Measurements from ENCODE around the gene SFMBT2. TPM values are rescaled to one million over a fixed set of nuclear protein-coding genes. Genes with fewer than 3 reads are reported as not detected.
"Not testable (repeated sequence)": the region's sequence is repeated elsewhere in the genome, so short reads cannot be mapped to it uniquely, and the experiment has no call there.

Gene SFMBT2
- total RNA-seq, 1 donor from 2014 or later, result 52.0 TPM

DNA sequence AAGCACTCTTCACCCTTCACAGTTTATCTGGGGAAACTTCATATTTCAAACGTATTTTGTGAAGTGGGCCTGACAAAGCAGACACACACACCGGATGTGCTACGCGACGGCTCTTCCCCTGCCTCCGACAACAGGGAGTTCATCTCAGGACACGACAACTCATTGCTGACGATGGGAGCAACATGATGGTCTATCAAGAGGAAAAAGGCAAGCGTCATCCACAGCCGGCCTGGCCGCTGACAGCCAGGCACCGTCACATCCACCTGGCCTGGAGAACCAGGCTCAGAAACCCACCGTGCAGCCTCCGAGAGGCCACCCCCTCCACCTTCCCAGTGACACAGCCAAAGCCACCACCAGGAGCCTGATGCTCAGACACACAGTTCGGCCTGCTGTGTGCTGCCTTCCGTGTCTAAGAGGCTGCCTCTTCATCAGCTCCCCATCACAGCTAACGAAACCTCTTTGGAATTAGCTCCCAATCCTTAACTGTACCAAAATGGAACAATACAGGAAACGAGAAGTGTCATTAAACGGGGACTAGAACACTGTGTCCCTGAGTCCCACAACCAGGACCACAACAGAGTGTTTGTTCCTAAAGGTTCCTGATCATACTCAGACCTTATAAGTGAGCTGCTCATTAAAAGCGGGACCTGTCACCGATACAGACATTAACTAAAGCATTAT is 76.7 kb downstream of the SFMBT2 start:
- intact Hi-C loops (cut with micrococcal nuclease), result no loop called here

DNA sequence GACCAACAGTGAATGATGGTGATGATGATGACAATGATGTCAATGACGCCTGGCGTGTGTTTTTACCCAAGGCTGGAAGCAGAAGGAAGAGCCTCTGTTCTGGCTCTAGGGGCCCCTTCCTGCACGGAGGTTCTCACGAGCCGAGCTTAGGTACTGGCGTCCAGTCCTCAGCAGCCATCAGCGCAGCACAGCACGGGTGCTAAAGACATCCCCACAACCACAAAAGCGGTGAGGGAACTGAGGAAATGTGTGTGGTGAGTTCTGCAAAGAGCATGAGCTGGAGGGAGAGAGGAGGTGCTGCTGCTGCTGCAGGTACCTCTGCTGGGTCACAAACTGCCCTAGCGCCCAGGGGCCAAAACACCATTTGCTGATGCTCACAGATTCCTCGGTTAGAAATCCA is 81.6 kb downstream of the SFMBT2 start:
- intact Hi-C loops (cut with micrococcal nuclease), result no loop called here

DNA sequence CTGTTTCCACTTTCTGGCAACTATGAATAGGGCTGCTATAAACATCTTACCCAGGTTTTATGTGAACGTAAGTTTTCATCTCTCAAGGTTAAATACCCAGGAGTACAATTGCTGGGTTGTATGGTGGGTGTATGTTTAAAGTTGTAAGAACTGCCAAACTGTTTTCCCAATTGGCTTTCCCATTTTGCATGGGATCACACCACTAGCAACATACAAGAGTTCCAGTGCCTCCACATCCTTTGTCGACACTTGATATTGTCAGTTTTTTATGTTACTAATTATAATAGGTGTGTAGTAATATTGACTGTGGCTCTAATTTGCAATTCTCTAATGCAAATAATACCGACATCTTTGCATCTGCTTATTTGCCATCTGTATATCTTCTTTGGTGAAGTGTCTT is 82.9 kb downstream of the SFMBT2 start:
- intact Hi-C loops (cut with micrococcal nuclease), result no loop called here

DNA sequence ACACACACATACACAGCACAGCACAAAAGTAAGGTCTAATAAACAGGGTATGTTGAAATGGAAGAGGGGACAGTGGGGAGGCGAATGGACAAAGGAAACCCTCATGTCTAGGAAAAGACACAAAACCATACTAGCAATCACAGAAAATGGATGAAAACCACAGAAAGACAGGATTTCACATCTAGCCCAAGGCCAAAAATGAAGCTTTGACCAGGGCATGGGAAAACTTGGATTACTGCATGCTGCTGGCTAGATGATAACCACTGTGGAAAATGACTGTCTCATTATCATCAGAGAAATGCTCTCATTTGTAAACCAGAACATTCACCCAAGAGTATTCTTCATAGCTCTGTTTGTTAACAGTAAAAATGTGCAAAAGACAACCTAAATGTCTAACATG is 88.2 kb downstream of the SFMBT2 start:
- intact Hi-C loops (cut with micrococcal nuclease), result loop anchor here (1.0 kb wide), 1 partner anchor 38 kb away; no protein-coding TSS in a partner anchor

DNA sequence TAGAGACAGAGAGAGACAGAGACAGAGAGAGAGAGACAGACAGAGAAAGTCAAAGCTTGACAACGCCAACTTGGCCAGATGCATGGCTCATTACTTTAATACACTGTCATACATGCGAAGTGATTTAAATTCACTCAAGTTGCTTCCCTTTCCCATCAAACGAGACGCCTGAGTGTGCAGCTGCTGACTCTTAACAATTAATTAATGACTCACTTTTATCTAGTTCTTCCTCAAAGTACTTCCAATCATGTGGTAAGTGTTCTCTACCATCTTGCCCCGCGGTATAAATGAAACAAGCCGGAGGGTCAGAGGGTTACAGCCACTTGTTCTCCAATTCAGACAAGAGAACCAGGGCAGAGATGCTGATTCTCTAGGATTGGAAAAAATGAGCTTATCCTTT is 90.8 kb downstream of the SFMBT2 start:
- intact Hi-C loops (cut with micrococcal nuclease), result no loop called here

DNA sequence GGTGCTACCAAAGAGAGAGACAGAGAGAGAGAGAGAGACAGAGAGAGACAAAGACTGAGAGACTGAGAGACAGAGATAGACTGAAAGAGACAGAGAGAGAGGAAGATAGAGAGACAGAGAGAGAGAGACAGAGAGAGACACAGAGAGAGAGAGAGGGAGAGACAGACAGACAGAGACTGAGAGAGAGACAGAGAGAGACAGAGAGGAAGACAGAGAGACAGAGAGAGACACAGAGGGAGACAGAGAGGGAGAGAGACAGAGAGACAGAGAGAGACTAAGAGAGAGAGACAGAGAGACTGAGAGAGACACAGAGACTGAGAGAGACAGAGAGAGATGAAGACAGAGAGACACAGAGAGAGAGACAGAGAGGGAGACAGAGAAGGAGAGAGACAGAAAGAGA is 91.2 kb downstream of the SFMBT2 start:
- intact Hi-C loops (cut with micrococcal nuclease), result no loop called here

- intact Hi-C loops (cut with micrococcal nuclease), result no loop called here
These were observed 92.0 kb downstream of the SFMBT2 start for GRCh38 chr10:7318836-7319235.

GRCh38 chr10:7317786-7318446 is 92.9 kb downstream of the SFMBT2 start:
- intact Hi-C loops (cut with micrococcal nuclease), result no loop called here

- intact Hi-C loops (cut with micrococcal nuclease), result no loop called here
These were observed 94.0 kb downstream of the SFMBT2 start for GRCh38 chr10:7316839-7317238.

DNA sequence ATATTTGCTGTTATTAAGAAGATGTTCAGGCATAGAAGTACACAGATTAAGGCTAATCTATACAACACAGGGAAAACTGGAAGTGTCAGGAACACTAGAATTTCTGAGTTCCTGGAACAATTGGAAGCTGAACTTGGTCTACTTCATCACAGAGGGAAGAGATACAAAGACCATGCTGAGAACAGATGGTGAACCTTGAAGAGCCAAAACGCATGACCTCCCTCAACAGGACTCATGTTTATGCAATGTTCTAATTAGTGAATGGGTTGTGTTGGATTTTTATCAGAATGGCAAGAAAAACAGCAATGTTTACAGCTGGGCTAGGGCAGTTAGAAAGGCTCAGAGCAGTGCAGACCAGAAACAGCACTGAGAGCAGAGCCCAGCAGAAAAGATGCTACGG is 94.9 kb downstream of the SFMBT2 start:
- intact Hi-C loops (cut with micrococcal nuclease), result no loop called here

GRCh38 chr10:7314170-7314569 is 96.7 kb downstream of the SFMBT2 start:
- intact Hi-C loops (cut with micrococcal nuclease), result no loop called here

DNA sequence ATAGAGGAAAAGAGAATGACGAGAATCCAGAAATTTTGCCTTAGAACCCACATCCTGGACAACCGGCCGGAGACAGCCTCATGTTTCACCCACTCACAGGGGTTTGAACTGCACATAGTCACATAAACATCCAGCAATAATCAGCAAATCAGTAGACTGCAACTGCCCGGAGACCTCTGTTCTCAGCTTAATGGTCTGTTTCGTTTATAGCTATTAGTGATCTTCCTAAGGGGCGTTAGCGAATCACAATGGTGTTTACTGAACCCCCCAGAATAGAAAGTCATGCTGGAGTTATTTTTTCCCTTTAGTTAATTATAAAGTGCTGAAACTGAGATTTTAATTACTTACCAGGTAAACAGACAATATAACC is 98.4 kb downstream of the SFMBT2 start:
- intact Hi-C loops (cut with micrococcal nuclease), result no loop called here

DNA sequence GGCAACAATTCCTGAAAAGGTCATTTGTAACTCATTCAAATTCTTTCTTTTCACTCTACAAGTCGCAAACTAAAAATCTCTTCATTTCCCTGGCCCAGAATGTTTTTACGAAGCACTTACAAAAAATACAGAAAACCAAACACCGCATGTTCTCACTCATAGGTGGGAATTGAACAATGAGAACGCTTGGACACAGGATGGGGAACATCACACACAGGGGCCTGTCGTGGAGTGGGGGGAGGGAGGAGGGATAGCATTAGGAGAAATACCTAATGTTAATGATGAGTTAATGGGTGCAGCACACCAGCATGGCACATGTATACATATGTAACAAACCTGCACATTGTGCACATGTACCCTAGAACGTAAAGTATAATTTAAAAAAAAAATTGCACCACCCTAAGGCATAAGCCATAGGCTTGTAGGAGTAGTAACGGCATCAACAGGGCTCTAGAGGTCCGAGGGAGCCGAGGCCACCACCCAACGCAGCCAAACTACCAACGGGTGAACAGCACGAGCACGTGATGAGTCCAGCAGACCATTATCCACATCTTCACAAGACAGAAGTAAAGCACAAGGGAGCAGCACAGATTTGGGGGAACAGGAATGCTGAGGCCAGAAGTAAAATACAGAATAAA is 98.9 kb downstream of the SFMBT2 start:
- intact Hi-C loops (cut with micrococcal nuclease), result not testable (repeated sequence)

GRCh38 chr10:7311218-7311849 is 99.5 kb downstream of the SFMBT2 start:
- intact Hi-C loops (cut with micrococcal nuclease), result no loop called here

GRCh38 chr10:7310076-7310475 is 100.8 kb downstream of the SFMBT2 start:
- intact Hi-C loops (cut with micrococcal nuclease), result no loop called here

DNA sequence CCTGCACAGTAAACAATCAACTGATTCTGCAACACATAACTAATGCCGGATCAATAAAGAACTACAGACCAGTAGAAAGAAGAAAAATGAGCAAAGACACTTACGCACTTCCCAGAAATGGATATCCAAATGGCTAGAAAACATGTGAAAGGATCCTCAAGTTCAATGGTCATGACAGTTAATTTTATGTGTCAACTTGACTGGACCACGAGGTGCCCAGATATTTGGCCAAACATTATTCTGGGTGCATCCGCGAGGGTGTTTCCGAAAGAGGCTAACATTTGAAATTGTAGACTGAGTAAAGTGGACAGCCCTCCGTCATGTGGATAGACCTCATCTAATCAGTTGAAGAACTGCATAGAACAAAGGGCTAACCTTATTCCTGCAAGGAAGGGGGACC is 102.0 kb downstream of the SFMBT2 start:
- intact Hi-C loops (cut with micrococcal nuclease), result no loop called here

GRCh38 chr10:7306616-7307015 is 104.2 kb downstream of the SFMBT2 start:
- intact Hi-C loops (cut with micrococcal nuclease), result no loop called here

GRCh38 chr10:7306147-7306546 is 104.7 kb downstream of the SFMBT2 start:
- intact Hi-C loops (cut with micrococcal nuclease), result no loop called here

GRCh38 chr10:7305053-7305452 is 105.8 kb downstream of the SFMBT2 start:
- intact Hi-C loops (cut with micrococcal nuclease), result no loop called here

GRCh38 chr10:7304110-7304509 is 106.7 kb downstream of the SFMBT2 start:
- intact Hi-C loops (cut with micrococcal nuclease), result no loop called here

DNA sequence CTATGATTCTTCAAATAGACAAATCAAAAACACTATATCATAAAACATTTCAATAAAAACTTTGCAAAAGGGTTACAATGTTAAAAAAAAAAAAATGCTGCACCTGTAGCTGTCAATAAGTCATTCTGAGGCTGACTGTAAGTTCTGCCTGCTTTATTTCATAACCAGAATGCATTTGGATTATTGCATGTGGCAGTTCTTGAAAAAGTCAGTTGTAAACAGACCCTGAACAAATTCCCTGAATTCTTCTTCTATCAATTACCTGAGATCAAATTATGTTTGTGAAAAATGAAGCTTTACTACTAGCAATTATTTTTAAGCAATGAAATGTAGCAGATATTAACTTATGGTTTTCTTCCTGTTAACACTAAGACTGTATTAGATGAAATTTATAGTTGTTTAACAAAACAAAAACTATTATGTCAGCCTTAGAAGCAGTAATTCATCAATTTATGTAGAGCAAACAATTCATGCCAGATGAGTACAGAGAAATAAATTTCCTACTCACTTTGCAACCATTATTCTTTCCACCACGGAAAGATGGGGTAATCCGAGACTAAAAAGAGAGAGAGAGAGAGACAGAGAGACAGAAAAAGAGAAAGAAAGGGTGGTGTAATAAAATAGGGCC is 107.8 kb downstream of the SFMBT2 start:
- intact Hi-C loops (cut with micrococcal nuclease), result no loop called here

GRCh38 chr10:7302392-7302906 is 108.4 kb downstream of the SFMBT2 start:
- intact Hi-C loops (cut with micrococcal nuclease), result no loop called here
